HepG2 (cell line): ENCODE measurements around the gene RNF149. TPM values are rescaled to one million over a fixed set of nuclear protein-coding genes. Genes with fewer than 3 reads are reported as not detected.

ENCODE experiments used
- ATAC-seq: fragments of 200-7000 bp; cut with Tn5 transposase; 3 replicates; pipeline ENCODE4 v1.9.1; 2020; ENCODE audit warnings: mild to moderate bottlenecking, moderate library complexity
- BruUV-seq: library from RNA; stranded (reverse); fragments of 400-500 nt; replicated peaks from 2 replicates; lab custom pipeline; 2021; lab: Mats Ljungman, UMichigan
- CTCF ChIA-PET: fragments of 300-600 bp; formaldehyde crosslinking; extraction: SDS; loops from one replicate; lab custom pipeline; 2021; ENCODE audit warnings: low total read pairs, inconsistent platforms, low intra/inter-chr PET ratio; lab: Yijun Ruan, JAX
- POLR2A ChIA-PET: fragments of 350-600 bp; sonication (Branson Sonifier 250); formaldehyde crosslinking; loops from one replicate; lab custom pipeline; 2020; ENCODE audit warnings: antibody characterized with exemption, inconsistent platforms; lab: Yijun Ruan, JAX
- DNase-seq: peaks from one replicate; pipeline ENCODE4 v3.0.0-alpha.2; 2015; ENCODE audit warnings: low spot score
- FAIRE-seq: peaks from 3 replicates; lab custom pipeline; 2011; peaks lifted over from hg19 to GRCh38; lab: Jason Lieb, UNC
- H2AFZ ChIP-seq: one replicate; pipeline ENCODE4 v1.6.1; 2011; ENCODE audit warnings: low read length, inconsistent platforms
- H3K27ac ChIP-seq: fragments of 300-600 bp; 3 replicates; pipeline ENCODE4 v1.8.0; 2011; ENCODE audit warnings: mixed run types, mild to moderate bottlenecking, mixed read lengths, low read length, inconsistent platforms; ENCODE audit not compliant: insufficient read depth; ENCODE audit errors: extremely low read length
- H3K27me3 ChIP-seq, 2 experiments: fragments of 200-600 bp in 1 of 2; 2 replicates in 1 of 2; 3 replicates in 1 of 2; pipeline versions ENCODE4 v1.6.0 to v1.8.0; 2011; ENCODE audit warnings: low read length in 2 of 2, mild to moderate bottlenecking in 2 of 2, moderate library complexity in 2 of 2, inconsistent platforms in 1 of 2; ENCODE audit not compliant: insufficient read depth in 2 of 2, control insufficient read depth in 1 of 2
- H3K36me3 ChIP-seq, 2 experiments: fragments of 200-600 bp in 1 of 2; replicated peaks in 1 of 2; 2 replicates in 1 of 2; 3 replicates in 1 of 2; pipeline versions ENCODE4 v1.5.1 to v1.8.0; 2011; ENCODE audit warnings: low read length in 2 of 2, inconsistent platforms in 1 of 2; ENCODE audit not compliant: insufficient read depth in 2 of 2, control insufficient read depth in 1 of 2
- H3K4me1 ChIP-seq: 2 replicates; pipeline ENCODE4 v1.5.1; 2012; ENCODE audit warnings: low read length, inconsistent platforms; ENCODE audit not compliant: insufficient read depth
- H3K4me2 ChIP-seq: 2 replicates; pipeline ENCODE4 v1.6.0; 2011; ENCODE audit warnings: low read depth, low read length, inconsistent platforms
- H3K4me3 ChIP-seq, 3 experiments: fragments of 200-600 bp in 1 of 3; sonication (generic), shearing (Covaris generic) in 1 of 3; replicated peaks in 1 of 3; 2 replicates each; pipeline ENCODE4 v1.5.1; 2011 to 2016; ENCODE audit warnings: low read length in 3 of 3, inconsistent platforms in 2 of 3, low read depth in 2 of 3, mild to moderate bottlenecking in 2 of 3, control low read depth in 1 of 3, mixed read lengths in 1 of 3; ENCODE audit not compliant: insufficient read depth in 1 of 3
- H3K79me2 ChIP-seq: one replicate; pipeline ENCODE4 v1.6.1; 2011; ENCODE audit warnings: low read length, inconsistent platforms; ENCODE audit not compliant: insufficient read depth
- H3K9ac ChIP-seq: 2 replicates; pipeline ENCODE4 v1.6.0; 2011; ENCODE audit warnings: mild to moderate bottlenecking, low read depth, low read length, inconsistent platforms; ENCODE audit not compliant: insufficient read depth
- H3K9me3 ChIP-seq: 2 replicates; pipeline ENCODE4 v1.5.1; 2012; ENCODE audit warnings: mild to moderate bottlenecking, low read length
- H4K20me1 ChIP-seq: 2 replicates; pipeline ENCODE4 v1.6.0; 2011; ENCODE audit warnings: inconsistent platforms, mild to moderate bottlenecking, low read length, moderate library complexity; ENCODE audit not compliant: insufficient read depth
- ARID2 ChIP-seq: sonication (generic); formaldehyde crosslinking; IDR thresholded peaks from 2 replicates; pipeline ENCODE4 v1.8.1; 2022; ENCODE audit warnings: mild to moderate bottlenecking, missing genetic modification reagents, borderline replicate concordance
- ATF7 ChIP-seq, 2 experiments: fragments of 450-650 bp in 1 of 2; sonication (generic) in 1 of 2; formaldehyde crosslinking in 1 of 2; IDR thresholded peaks; 2 replicates each; pipeline versions ENCODE4 v1.4.0 to v1.6.1; 2016 to 2020; ENCODE audit warnings: antibody characterized with exemption in 1 of 2, mild to moderate bottlenecking in 1 of 2, missing genetic modification reagents in 1 of 2
- MIER2 ChIP-seq: IDR thresholded peaks from 2 replicates; pipeline ENCODE4 v1.6.1; 2016; ENCODE audit warnings: missing biosample characterization, missing genetic modification reagents
- MIER3 ChIP-seq: IDR thresholded peaks from 2 replicates; pipeline ENCODE4 v1.6.1; 2016; ENCODE audit warnings: missing compliant biosample characterization, borderline replicate concordance
- NCOA2 ChIP-seq: sonication (generic); formaldehyde crosslinking; IDR thresholded peaks from 2 replicates; pipeline ENCODE4 v1.8.0; 2022; ENCODE audit warnings: inconsistent platforms
- PAWR ChIP-seq: sonication (generic); formaldehyde crosslinking; IDR thresholded peaks from 2 replicates; pipeline ENCODE4 v1.4.0; 2020; ENCODE audit warnings: missing genetic modification reagents, mild to moderate bottlenecking, borderline replicate concordance
- PAX8 ChIP-seq: sonication (generic); formaldehyde crosslinking; IDR thresholded peaks from 2 replicates; pipeline ENCODE4 v1.8.0; 2022; ENCODE audit warnings: mild to moderate bottlenecking, missing genetic modification reagents, borderline replicate concordance
- SALL2 ChIP-seq: sonication (generic); formaldehyde crosslinking; IDR thresholded peaks from 2 replicates; pipeline ENCODE4 v1.8.1; 2023; ENCODE audit warnings: mild to moderate bottlenecking, missing genetic modification reagents, inconsistent platforms
- ZNF292 ChIP-seq: sonication (generic); formaldehyde crosslinking; IDR thresholded peaks from 2 replicates; pipeline ENCODE4 v1.8.1; 2022; ENCODE audit warnings: mild to moderate bottlenecking, low read depth, missing genetic modification reagents, borderline replicate concordance
- WGBS: methylation state at CpG from one replicate; pipeline ENCODE4 v1.1.6; 2017; ENCODE audit warnings: low lambda C conversion rate; 5-methylcytosine and 5-hydroxymethylcytosine counted together
- in situ Hi-C: cut with HindIII; loops from 2 replicates; pipeline ENCODE4 v1.10.0; 2017; ENCODE audit warnings: low pct_unique_long_range_greater_than_20kb; ENCODE audit not compliant: extremely low pct_ligation_motif_present
- intact Hi-C: fragments of 100-400 bp; cut with micrococcal nuclease; formaldehyde crosslinking; loops from one replicate; pipeline ENCODE4 v1.10.0; 2022; ENCODE audit not compliant: unreplicated experiment
- polyA plus RNA-seq, 8 experiments: library from polyadenylated mRNA; depleted of rRNA in 3 of 8; stranded (reverse) in 7 of 8; unstranded in 1 of 8; fragments of >200 nt; fragmentation: Illumina TruSeq in 4 of 8; extraction: Trizol in 4 of 8; gene quantifications; 2 replicates each; pipeline versions ENCODE4 v1.2.1 to v1.2.3, GENCODE V29; 2011 to 2016; ENCODE audit warnings: low read depth in 4 of 8, missing spikeins in 1 of 8, mixed read lengths in 1 of 8; ENCODE audit not compliant: insufficient read depth in 1 of 8
- total RNA-seq, 5 experiments: library from RNA; depleted of rRNA; stranded (reverse); fragments of >200 nt; fragmentation: Illumina TruSeq; extraction: Trizol; gene quantifications; 2 replicates each; pipeline ENCODE4 v1.2.3, GENCODE V29; 2016; ENCODE audit warnings: low read depth in 1 of 5

RNF149 gene
- total and polyA plus RNA-seq, 2 of the 13 experiments (the other 11 are each of a cell fraction or from before 2014, with no cell fraction given): 87.6 to 109 TPM

- no peak for TF ChIP-seq ARID2 (CRISPR knock-in tag)
- no peak for TF ChIP-seq PAX8 (CRISPR knock-in tag)
- TF ChIP-seq MIER3: no peak
- TF ChIP-seq NCOA2 (CRISPR knock-in tag): no peak
- no peak for TF ChIP-seq ZNF292 (CRISPR knock-in tag)
- TF ChIP-seq SALL2 (CRISPR knock-in tag): no peak
Observed at GRCh38 chr2:101329026-101329425, 20.5 kb upstream of the RNF149 start (continued).

- Histone ChIP-seq H3K4me1 (peaks cover 59% of the 10 kb centered on the region), H3K9ac (no peak overlapping the region), H3K4me2 (no peak overlapping the region), H3K4me3 (no peak overlapping the region), H3K36me3 (no peaks in the 10 kb centered on the region), H4K20me1 (no peaks in the 10 kb centered on the region), H3K27me3 (no peaks in the 10 kb centered on the region), H3K27ac (no peak overlapping the region), H3K9me3 (peaks cover 9% of the 10 kb centered on the region), H3K79me2 (no peaks in the 10 kb centered on the region), H2AFZ (no peak overlapping the region)
- BruUV-seq: no TSS peak
- POLR2A ChIA-PET: interaction anchor here (2.9 kb wide), 1 partner anchor 18 kb away, joined by 37 read pairs; the partner anchor contains the start of gene RNF149
- DNase-seq (no peak), FAIRE-seq (no peak), ATAC-seq (no peak)
- intact Hi-C loops (no loop called here), in situ Hi-C loops (no loop called here)
- 57% methylated on average over 3 of the region's 3 CpGs for WGBS
- TF ChIP-seq MIER2 (CRISPR knock-in tag): no peak
- 0 out of 2 replicates have a peak, but pooled peaks have one; percentile 43 for TF ChIP-seq PAWR (CRISPR knock-in tag)
- 0 out of 2 replicates have a peak, but pooled peaks have one; percentile 7 for TF ChIP-seq ATF7 (IDR thresholded peaks at IDR 0.05)
- TF ChIP-seq ATF7 (CRISPR knock-in tag; IDR thresholded peaks at IDR 0.05): no peak
- CTCF ChIA-PET: no interaction called here
Observed at GRCh38 chr2:101328474-101329007, 20.0 kb upstream of the RNF149 start.
